ENCODE measurements around the gene LTBP1. TPM values are rescaled to one million over a fixed set of nuclear protein-coding genes. Genes with fewer than 3 reads are reported as not detected.

LTBP1 gene
- total and polyA plus RNA-seq, 11 donors = 23.5 to 150 (median 102) TPM

DNA sequence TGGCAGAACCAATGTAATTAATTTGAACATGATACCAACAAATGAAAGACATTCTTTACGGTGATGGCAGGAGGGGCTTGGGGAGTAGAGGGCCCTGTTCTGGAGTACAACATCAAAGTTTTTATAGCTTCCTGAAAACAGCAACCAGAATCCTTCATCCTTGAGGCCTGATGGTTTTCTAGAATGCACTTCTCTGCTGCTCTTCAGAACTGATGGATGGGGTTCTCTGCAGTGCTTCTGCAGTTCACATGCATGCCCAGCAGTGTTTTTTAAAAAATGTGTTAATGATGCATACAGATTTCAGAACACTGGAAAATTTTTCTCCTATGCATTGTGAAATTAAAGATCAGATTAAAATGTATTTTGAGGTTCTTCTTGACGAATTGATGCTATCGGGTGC is 2.5 kb downstream of the LTBP1 start:
- TF ChIP-seq POLR2A (IDR thresholded peaks at IDR 0.05) (no peak), CTCF (IDR thresholded peaks at IDR 0.05) (no peak)
- Histone ChIP-seq H3K9me3 (no peaks in the 10 kb centered on the region), H3K36me3 (no peaks in the 10 kb centered on the region), H3K27me3 (peaks cover 0 to 26% (median 0%) of the 10 kb centered on the region in 9 donors), H3K4me1 (peaks cover 0 to 48% (median 10%) of the 10 kb centered on the region in 12 donors), H3K4me3 (no peak overlapping the region), H3K27ac (no peak overlapping the region)
- 90 to 96% (median 94%) methylated on average over 3 of the region's 3 CpGs for WGBS, 4 donors
- intact Hi-C loops (cut with DNase I) = loop anchor here (5.0 to 10.0 kb wide), 11 partner anchors 66 to 496 kb away; no protein-coding TSS in a partner anchor
- no peak for DNase-seq
- no peak for ATAC-seq

GRCh38 chr2:32951672-32952071 is 4.9 kb downstream of the LTBP1 start:
- ATAC-seq (no peak), DNase-seq (no peak)
- peaks cover 0 to 26% (median 0%) of the 10 kb centered on the region in 9 donors for H3K27me3 ChIP-seq
- WGBS, 4 donors = 81 to 85% (median 83%) methylated on average over 4 of the region's 4 CpGs
- no peaks in the 10 kb centered on the region for H3K9me3 ChIP-seq
- H3K4me1 ChIP-seq = peaks cover 0 to 51% (median 12%) of the 10 kb centered on the region in 12 donors
- H3K36me3 ChIP-seq = peaks cover 0 to 2% (median 0%) of the 10 kb centered on the region in 9 donors
- peak overlapping the region in 1 of 12 donors; percentile 9 for H3K27ac ChIP-seq
- intact Hi-C loops (cut with DNase I) = loop anchor here in 2 of 10 donors (5.0 to 10.0 kb wide), 2 partner anchors 63 to 81 kb away; no protein-coding TSS in a partner anchor
- no peak for TF ChIP-seq POLR2A (IDR thresholded peaks at IDR 0.05)
- no peak for TF ChIP-seq CTCF (IDR thresholded peaks at IDR 0.05)
- no peak overlapping the region for H3K4me3 ChIP-seq

GRCh38 chr2:32952761-32953476 is 6.2 kb downstream of the LTBP1 start:
- WGBS, 4 donors = 47 to 66% (median 61%) methylated on average over 10 of the region's 10 CpGs
- Histone ChIP-seq H3K27ac (peak overlapping the region in 10 of 12 donors; percentile 10 to 73 (median 36)), H3K4me3 (no peak overlapping the region), H3K9me3 (no peaks in the 10 kb centered on the region), H3K27me3 (peaks cover 0 to 17% (median 0%) of the 10 kb centered on the region in 9 donors), H3K36me3 (peaks cover 0 to 4% (median 0%) of the 10 kb centered on the region in 9 donors), H3K4me1 (peaks cover 0 to 48% (median 12%) of the 10 kb centered on the region in 12 donors)
- TF ChIP-seq CTCF (IDR thresholded peaks at IDR 0.05) (no peak), POLR2A (IDR thresholded peaks at IDR 0.05) (no peak)
- DNase-seq (peak in 1 of 5 donors; percentile 25), ATAC-seq (peak; percentile 54 to 85 (median 78))
- intact Hi-C loops (cut with DNase I) = loop anchor here in 2 of 10 donors (5.0 to 10.0 kb wide), 2 partner anchors 62 to 79 kb away; no protein-coding TSS in a partner anchor

DNA sequence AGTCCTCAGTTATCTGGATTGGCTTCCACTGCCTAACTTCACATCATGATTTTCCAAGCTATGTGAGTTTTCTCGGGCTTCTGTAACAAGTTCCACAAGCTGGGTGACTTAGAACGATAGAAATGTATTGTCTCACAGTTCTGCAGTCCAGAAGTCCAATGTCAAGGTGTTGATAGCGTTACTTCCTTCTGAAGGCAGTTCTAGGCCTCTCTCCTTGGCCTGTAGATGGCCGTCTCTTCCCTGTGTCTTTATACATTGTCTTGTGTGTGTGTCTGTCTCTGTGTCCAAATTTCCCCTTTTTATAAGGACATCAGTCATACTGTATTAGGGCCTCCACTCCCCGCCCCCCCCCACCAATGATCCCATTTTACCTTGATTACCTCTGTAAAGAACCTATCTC is 7.5 kb downstream of the LTBP1 start:
- intact Hi-C loops (cut with DNase I) = loop anchor here in 2 of 10 donors (5.0 to 10.0 kb wide), 2 partner anchors 61 to 78 kb away; no protein-coding TSS in a partner anchor
- WGBS, 4 donors = 81 to 93% (median 86%) methylated on average over 5 of the region's 5 CpGs
- ATAC-seq (no peak), DNase-seq (no peak)
- H3K36me3 ChIP-seq = peaks cover 0 to 4% (median 0%) of the 10 kb centered on the region in 9 donors
- H3K4me3 ChIP-seq = no peak overlapping the region
- H3K27me3 ChIP-seq = peaks cover 0 to 5% (median 0%) of the 10 kb centered on the region in 9 donors
- TF ChIP-seq CTCF (IDR thresholded peaks at IDR 0.05) (no peak), POLR2A (IDR thresholded peaks at IDR 0.05) (no peak)
- H3K27ac ChIP-seq = peak overlapping the region in 1 of 12 donors; percentile 50
- H3K9me3 ChIP-seq = no peaks in the 10 kb centered on the region
- H3K4me1 ChIP-seq = peaks cover 0 to 49% (median 8%) of the 10 kb centered on the region in 12 donors
